Measurements from ENCODE around the gene B4GALNT3.

The B4GALNT3 gene

DNA sequence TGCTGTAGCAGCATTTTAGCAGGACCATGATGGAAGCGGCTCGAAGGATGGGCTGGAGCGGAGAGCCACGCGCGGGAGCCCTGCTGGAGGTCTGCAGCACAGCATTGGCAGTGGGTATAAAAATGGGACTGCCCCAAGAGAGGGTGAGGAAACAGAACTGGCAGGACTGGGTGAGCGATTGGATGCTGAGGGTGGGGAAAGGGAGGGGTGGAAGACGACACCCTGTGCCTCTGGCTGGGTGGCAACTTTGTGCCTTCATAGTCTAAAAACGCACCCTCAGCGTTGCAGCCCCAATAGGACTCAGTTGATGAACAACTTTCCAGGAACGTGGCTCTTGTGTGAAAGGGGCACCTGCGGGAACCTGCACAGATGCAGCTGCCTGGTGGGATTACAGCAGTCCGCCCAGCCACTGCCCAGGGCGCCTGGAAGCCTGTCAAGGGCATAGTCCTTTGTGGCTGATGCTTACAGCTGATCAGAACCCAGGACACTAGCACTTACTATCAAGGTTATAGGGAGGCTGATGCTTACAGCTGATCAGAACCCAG lies 130.5 kb downstream of the B4GALNT3 start:
- FAIRE-seq (no peak), DNase-seq (ENCODE audit: insufficient read length, low spot score) (no peak)
- TF ChIP-seq TAF1 (IDR thresholded peaks at IDR 0.05; ENCODE audit: low read depth, low read length) (no peak), POU2F2 (IDR thresholded peaks at IDR 0.05; ENCODE audit: low read depth, low read length) (no peak), PAX5 (IDR thresholded peaks at IDR 0.05; ENCODE audit: insufficient read depth, low read length, severe bottlenecking) (no peak), POLR2A (IDR thresholded peaks at IDR 0.05; ENCODE audit: low read depth, low read length) (no peak), SPI1 (IDR thresholded peaks at IDR 0.05; ENCODE audit: low read depth, low read length) (no peak), POLR2AphosphoS5 (IDR thresholded peaks at IDR 0.05; ENCODE audit: low read depth, low read length) (no peak)

DNA sequence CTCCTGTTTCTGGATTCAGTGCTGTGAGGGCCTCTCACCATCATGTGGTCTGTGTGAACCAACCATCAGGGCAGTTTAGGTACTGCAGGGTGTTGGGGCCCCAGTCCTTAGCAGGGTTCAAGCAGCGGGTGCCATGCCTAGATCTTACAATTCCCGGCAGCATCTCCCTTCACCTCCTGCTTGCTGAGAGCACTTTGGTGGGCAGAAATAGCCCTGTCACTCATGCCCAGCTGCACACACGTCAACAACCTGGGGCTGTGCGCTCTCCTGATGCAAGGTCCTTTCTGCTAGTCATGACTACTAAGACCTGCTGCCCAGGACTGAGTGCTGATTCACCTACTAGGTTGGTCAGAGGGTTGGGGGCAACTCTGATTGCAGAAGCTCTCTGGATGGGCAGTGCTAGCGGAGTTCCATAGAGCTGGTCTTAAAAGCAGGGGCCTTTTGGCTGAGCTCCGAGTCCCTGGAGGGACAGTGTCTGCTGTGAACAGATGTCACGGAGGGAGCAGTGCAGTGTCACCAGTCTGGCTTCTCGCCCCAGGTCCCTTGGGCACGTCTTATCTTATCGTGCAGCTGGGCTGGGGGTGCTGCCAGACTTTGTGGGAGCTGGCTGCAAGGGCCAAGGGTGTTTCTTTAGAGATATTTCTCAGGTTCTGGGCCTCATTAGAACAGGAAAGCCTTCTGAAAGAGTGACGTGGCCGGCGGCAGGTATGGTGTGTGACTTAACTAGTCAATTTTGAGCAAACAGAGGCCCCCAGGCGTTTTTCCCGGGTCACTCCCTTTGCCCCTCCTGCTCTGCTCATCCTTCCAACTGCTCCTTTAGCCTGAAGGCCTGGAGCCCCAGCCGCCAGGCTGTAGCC lies 131.7 kb downstream of the B4GALNT3 start:
- DNase-seq (ENCODE audit: insufficient read length, low spot score) (no peak), FAIRE-seq (peak; percentile 31)
- TF ChIP-seq SPI1 (IDR thresholded peaks at IDR 0.05; ENCODE audit: low read depth, low read length) (no peak), PAX5 (IDR thresholded peaks at IDR 0.05; ENCODE audit: insufficient read depth, low read length, severe bottlenecking) (no peak), POU2F2 (IDR thresholded peaks at IDR 0.05; ENCODE audit: low read depth, low read length) (no peak), POLR2AphosphoS5 (IDR thresholded peaks at IDR 0.05; ENCODE audit: low read depth, low read length) (no peak), POLR2A (IDR thresholded peaks at IDR 0.05; ENCODE audit: low read depth, low read length) (no peak), TAF1 (IDR thresholded peaks at IDR 0.05; ENCODE audit: low read depth, low read length) (no peak)

GRCh38 chr12:592024-592505 lies 132.3 kb downstream of the B4GALNT3 start:
- FAIRE-seq, result no peak
- DNase-seq (ENCODE audit: insufficient read length, low spot score), result no peak
- TF ChIP-seq POU2F2 (IDR thresholded peaks at IDR 0.05; ENCODE audit: low read depth, low read length) (no peak), SPI1 (IDR thresholded peaks at IDR 0.05; ENCODE audit: low read depth, low read length) (no peak)

GRCh38 chr12:593396-594270 lies 133.9 kb downstream of the B4GALNT3 start:
- FAIRE-seq, result no peak
- no peak for DNase-seq (ENCODE audit: insufficient read length, low spot score)
- no peak for TF ChIP-seq POLR2AphosphoS5 (IDR thresholded peaks at IDR 0.05; ENCODE audit: low read depth, low read length)
- no peak for TF ChIP-seq POLR2A (IDR thresholded peaks at IDR 0.05; ENCODE audit: low read depth, low read length)
- no peak for TF ChIP-seq TAF1 (IDR thresholded peaks at IDR 0.05; ENCODE audit: low read depth, low read length)
- TF ChIP-seq POU2F2 (IDR thresholded peaks at IDR 0.05; ENCODE audit: low read depth, low read length), result no peak
- no peak for TF ChIP-seq PAX5 (IDR thresholded peaks at IDR 0.05; ENCODE audit: insufficient read depth, low read length, severe bottlenecking)
- no peak for TF ChIP-seq SPI1 (IDR thresholded peaks at IDR 0.05; ENCODE audit: low read depth, low read length)

DNA sequence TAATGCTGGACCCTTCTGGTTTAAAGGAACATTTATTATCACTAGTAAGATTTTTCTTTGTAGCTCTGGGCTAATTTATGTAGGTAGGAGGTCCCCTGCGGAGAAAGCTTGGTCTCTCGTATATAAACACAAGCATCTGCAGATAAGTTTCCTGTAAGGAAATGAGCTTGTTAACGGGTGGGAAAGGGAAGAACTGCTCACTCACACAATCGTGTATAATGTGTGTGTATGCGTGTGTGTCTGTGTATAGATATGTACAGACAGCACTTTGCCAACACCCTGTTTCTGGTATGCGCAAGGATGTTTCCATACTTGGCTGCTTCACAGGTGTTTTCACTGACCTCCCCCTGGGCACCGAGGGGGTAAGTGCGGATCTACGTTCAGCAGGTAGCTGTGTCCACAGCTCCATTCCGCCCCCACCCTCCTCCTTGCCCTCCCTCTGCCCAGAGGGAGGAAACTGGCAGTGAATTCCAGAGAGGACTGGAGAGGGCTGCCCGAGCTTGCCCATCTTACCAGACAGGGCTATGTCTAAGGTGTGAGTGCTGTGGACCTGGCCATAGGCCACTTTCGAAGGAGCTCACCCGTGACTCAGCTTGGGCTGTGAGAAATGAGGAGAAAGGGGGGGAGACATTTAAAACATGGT lies 138.3 kb downstream of the B4GALNT3 start:
- DNase-seq (ENCODE audit: insufficient read length, low spot score) (no peak), FAIRE-seq (no peak)
- TF ChIP-seq TAF1 (IDR thresholded peaks at IDR 0.05; ENCODE audit: low read depth, low read length) (no peak), POU2F2 (IDR thresholded peaks at IDR 0.05; ENCODE audit: low read depth, low read length) (no peak), PAX5 (IDR thresholded peaks at IDR 0.05; ENCODE audit: insufficient read depth, low read length, severe bottlenecking) (no peak), POLR2AphosphoS5 (IDR thresholded peaks at IDR 0.05; ENCODE audit: low read depth, low read length) (no peak), POLR2A (IDR thresholded peaks at IDR 0.05; ENCODE audit: low read depth, low read length) (no peak), SPI1 (IDR thresholded peaks at IDR 0.05; ENCODE audit: low read depth, low read length) (no peak)

DNA sequence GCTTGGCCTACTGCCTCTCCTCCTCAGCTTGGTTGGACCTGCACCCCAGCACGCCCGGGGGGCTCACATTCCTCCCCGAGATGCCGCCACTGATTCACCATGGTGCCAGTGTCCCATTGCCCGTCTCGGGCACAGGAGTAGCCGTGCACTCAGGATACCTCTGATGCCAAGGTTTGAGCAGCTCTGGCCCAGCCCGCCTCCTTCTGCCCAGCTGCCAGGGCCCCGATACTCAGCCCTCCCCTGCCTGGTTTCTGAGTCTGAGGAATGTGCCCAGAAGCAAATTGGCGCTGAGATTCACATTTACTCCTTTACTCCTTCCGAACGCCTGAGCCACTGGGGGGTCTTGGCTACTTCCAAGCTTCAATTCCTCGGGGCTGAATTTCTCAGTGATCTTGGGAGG lies 140.0 kb downstream of the B4GALNT3 start:
- FAIRE-seq (no peak), DNase-seq (ENCODE audit: insufficient read length, low spot score) (no peak)
- no peak for TF ChIP-seq POU2F2 (IDR thresholded peaks at IDR 0.05; ENCODE audit: low read depth, low read length)
- no peak for TF ChIP-seq POLR2AphosphoS5 (IDR thresholded peaks at IDR 0.05; ENCODE audit: low read depth, low read length)
- TF ChIP-seq PAX5 (IDR thresholded peaks at IDR 0.05; ENCODE audit: insufficient read depth, low read length, severe bottlenecking), result no peak
- TF ChIP-seq TAF1 (IDR thresholded peaks at IDR 0.05; ENCODE audit: low read depth, low read length), result no peak
- no peak for TF ChIP-seq SPI1 (IDR thresholded peaks at IDR 0.05; ENCODE audit: low read depth, low read length)
- TF ChIP-seq POLR2A (IDR thresholded peaks at IDR 0.05; ENCODE audit: low read depth, low read length), result no peak

GRCh38 chr12:601976-602699 lies 142.4 kb downstream of the B4GALNT3 start:
- no peak for FAIRE-seq
- no peak for DNase-seq (ENCODE audit: insufficient read length, low spot score)
- no peak for TF ChIP-seq POLR2AphosphoS5 (IDR thresholded peaks at IDR 0.05; ENCODE audit: low read depth, low read length)
- no peak for TF ChIP-seq SPI1 (IDR thresholded peaks at IDR 0.05; ENCODE audit: low read depth, low read length)
- TF ChIP-seq PAX5 (IDR thresholded peaks at IDR 0.05; ENCODE audit: insufficient read depth, low read length, severe bottlenecking), result no peak
- no peak for TF ChIP-seq TAF1 (IDR thresholded peaks at IDR 0.05; ENCODE audit: low read depth, low read length)
- TF ChIP-seq POU2F2 (IDR thresholded peaks at IDR 0.05; ENCODE audit: low read depth, low read length), result no peak
- TF ChIP-seq POLR2A (IDR thresholded peaks at IDR 0.05; ENCODE audit: low read depth, low read length), result no peak

DNA sequence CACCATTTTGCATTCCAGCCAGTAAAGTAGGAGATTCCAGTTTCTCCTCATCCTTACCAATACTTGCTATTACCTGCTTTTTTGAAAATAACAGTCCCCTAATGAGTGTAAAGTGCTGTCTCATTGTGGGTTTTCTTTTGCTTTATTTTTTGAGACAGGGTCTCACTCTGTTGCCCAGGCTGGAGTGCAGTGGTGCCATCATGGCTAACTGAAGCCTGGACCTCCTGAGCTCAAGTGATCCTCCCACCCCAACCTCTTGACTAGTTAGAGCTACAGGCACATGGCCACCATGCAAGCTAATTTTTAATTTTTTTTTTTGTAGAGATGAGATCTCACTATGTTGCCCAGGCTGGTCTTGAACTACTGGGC lies 142.9 kb downstream of the B4GALNT3 start:
- TF ChIP-seq SPI1 (IDR thresholded peaks at IDR 0.05; ENCODE audit: low read depth, low read length), result no peak
- no peak for TF ChIP-seq POLR2AphosphoS5 (IDR thresholded peaks at IDR 0.05; ENCODE audit: low read depth, low read length)
- TF ChIP-seq PAX5 (IDR thresholded peaks at IDR 0.05; ENCODE audit: insufficient read depth, low read length, severe bottlenecking), result no peak
- no peak for TF ChIP-seq POU2F2 (IDR thresholded peaks at IDR 0.05; ENCODE audit: low read depth, low read length)
- DNase-seq (ENCODE audit: insufficient read length, low spot score) (no peak), FAIRE-seq (no peak)
